HG03039 (cell line): ENCODE measurements around the gene TMEM123.

Experiments used
- ATAC-seq: cut with Tn5 transposase; IDR thresholded peaks from one replicate; pipeline ENCODE4 v1.9.1; 2021; ENCODE audit warnings: mild to moderate bottlenecking, moderate library complexity; ENCODE audit not compliant: unreplicated experiment

The TMEM123 gene

DNA sequence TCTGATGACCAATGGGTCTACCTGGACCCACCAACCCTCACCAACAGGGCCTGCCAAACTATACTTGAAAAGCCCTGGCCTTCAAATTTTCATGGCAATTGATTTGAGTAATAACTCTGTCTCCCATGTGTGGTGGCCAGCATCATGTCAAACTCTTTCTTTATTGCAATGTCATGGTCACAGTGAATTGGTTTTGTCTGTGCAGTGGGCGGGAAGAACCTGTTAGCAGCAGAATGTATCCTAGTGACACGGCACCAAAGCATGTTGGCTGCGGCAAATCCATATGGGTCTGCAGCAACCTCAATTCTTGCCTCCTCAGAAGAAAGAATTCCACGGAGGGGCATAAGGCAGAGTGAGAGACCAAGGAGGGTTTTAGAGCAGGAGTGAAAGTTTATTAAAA, 19.6 kb upstream of the TMEM123 start:
- no peak for ATAC-seq

DNA sequence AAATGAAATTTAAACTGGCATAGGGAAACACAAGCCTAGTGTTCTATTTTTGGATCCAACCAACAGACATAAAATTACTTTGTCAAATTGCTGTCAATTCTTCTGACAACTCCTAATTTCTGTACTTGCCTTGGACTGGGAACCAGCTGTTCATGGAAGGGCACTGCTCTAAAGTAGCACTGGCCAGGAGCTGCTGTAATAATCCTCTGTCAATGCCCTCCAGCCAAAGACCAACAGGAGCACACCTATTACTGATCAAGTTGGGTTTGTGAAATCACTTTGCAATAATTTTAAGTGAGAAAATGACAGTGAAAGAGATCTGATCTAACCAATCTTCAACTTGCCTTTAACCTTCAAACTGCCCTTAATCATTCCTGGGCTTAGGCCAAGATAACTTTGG, 18.9 kb upstream of the TMEM123 start:
- no peak for ATAC-seq

DNA sequence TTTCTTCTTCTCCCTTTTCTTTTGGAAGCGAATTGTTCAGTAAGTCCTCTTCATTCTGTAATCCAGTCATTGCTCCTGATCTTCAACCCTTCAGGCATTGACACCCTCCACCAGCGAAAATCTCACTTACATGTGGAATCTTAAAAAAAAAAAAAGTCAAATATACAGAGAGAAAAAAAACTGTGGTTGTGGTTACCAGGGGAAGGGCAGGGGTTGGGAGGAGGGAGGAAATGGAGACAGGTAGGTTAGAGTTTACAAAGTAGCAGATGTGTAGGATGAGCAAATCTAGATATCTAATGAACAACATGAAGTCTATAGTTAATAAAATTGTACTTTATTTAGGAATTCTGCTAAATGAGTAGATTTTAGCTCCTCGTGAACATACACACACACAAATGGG, 17.7 kb upstream of the TMEM123 start:
- ATAC-seq = no peak

DNA sequence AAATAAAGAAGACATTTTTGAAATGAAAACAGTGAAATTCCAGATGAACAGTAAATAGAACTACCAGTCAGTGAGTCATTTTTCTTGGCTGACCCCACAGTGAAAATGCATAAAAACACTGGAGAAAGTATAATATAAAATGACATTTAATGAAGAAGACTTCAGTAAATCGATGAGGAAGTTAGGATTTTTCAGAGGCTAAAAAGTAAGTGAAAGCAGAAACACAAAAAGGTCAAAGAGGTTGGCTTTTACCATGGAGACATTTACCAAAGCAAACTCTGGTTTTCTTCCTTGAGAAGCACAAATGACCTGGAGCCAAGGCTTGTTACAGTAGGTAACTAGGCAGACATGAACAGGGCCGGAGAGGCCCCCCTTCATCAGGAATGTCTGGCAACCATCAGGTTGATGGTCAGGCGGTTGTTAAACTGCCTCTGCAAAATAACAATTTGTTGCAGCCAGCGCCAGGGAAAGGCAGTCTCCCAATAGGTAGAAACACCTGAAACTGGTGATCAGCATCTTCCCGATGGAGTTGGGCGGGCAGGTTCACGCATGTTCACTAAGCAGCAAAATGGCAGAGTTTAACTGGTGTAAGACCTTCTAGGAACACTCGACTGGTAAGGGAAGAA, 16.7 kb upstream of the TMEM123 start:
- no peak for ATAC-seq

DNA sequence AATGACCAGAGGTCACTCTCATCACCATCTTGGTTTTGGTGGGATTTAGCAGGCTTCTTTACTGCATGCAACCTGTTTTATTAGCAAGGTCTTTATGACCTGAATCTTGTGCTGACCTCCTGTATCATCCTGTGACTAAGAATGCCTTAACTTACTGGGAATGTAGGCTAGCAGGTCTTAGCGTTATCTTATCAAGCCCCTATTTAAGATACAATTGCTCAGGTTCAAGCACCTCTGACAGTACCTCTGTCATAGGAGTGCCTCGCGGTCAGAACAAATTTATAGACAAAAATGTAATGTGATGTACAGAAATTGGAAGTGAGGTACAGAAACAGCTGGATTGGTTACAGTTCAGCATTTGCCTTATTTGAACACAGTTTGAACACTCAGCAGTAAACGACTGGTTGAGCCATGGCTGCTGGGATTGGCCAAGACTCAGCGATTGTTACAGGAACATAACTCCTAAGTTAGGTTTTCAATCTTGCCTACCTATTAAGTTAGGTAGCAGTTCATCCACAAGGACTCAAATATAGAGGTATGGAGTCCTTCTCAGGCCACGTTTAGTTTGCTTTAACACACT, 16.1 kb upstream of the TMEM123 start:
- ATAC-seq = no peak

DNA sequence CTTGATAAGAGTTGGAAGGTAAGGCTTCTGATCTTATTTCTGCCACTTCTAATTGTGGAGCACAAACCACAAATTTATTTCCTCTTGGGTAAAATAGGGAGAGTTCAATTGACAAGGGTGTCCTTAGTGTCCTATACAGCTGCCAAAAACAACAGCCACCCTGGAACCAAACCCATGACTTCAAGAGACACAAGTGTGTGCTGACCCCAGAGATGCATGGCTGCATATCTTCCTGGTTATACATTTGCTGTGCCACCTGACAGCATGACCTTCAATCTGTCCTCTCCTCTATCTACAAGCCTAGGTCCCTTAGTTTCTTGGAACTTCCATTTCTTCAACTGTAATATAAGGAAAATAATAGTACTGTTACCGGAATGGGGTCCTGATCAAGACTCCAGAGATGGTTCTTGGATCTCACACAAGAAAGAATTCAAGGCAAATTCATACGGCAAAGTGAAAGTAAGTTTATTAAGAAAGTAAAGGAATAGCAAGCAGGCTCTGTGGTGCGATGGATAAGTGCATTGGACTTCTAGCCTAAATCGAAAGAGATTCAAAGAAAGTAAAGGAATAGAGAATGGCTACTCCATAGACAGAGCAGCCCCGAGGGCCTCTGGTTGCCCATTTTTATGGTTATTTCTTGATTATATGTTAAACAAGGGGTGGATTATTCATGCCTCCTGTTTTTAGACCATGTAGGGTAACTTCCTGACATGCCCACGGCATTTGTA, 15.5 kb upstream of the TMEM123 start:
- no peak for ATAC-seq

DNA sequence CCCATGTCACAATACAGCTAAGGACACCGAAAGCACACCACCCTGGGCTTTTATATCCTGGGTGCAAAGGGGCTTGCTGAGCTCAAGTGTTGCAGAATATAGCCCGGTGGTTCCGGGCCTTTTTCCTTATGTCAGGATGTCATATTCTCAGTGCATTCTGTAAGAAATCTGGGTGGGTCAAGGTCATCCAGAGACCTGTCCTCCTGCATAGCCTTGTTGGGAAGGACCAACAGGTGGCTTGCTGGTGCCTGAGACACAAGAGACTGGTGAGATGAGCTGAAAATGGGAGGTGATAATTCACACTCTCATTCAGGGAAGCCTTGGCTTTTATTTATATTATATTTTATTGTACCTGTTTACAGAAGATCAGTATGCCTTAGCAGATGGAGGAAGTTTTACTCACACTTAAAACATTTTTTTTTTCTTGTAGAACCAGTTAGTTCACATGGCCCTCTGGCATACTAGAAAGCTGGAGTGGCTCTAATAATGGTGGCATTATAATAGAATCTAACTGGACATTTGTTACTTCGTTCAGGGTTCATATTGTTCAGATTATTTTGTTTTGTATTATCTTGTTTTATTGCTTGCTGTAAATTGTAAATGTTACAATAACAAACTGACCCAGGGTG, 14.6 kb upstream of the TMEM123 start:
- no peak for ATAC-seq

DNA sequence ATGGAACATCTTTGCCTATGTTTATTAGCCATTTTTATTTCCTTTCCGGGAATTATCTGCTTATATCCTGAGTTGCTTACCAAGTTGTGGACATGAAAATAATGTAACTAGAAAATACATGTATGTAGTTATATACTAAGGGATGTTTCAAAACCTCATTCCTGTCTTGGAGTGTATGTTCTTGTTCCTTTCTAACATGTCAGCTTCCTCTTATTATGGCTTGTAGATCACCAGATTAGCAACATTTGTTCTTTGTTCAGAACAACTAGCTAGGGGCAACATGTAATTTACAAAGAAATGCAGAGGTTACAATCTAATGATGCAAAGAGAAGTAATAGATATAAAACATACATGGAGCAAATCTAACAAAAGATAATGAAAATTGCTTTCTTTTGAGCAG, 13.1 kb upstream of the TMEM123 start:
- ATAC-seq = no peak

DNA sequence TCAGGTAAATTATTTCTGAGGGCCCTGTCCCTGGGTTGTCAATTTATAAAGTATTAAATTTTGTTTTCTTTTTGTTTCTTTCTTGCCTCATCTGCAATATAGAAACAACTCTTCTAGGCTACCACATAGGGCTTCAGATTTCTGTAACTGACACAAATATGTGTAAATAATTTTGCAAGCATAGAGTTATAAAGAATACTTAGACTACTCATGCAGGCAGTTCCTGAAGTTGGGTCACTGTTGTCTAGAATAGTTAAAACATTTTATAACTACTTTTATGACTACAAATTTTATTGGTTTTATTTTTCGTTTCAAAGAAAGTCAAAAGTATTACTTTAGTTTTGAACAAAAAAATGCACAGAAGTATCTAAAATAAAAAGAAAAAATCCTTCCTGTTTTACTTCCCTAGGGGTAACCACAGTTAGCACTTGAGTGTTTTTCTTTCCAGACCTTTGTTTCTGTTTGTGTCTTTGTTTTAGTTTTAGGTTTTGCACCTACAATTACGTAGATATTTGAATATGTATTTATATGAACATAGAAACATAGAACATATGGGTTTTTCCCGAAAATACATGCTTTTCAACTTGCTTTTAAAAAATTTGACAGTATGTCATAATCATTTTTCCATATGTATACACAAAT, 12.4 kb upstream of the TMEM123 start:
- ATAC-seq = peak; percentile 43

DNA sequence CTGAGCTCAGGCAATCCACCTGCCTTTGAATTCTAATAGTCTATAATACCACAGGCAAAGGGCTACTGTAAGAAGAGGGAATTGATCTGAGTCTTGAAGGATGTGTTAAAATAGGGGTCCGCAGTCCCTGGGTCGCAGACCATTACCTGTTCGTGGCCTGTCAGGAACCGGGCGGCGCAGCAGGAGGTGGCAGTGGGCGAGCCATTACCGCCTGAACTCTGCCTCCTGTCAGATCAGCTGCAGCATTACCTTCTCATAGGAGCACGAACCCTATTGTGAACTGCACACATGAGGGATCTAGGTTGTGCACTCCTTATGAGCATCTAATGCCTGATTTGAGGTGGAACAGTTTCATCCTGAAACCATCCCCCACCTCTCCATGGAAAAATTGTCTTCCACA, 11.5 kb upstream of the TMEM123 start:
- no peak for ATAC-seq

DNA sequence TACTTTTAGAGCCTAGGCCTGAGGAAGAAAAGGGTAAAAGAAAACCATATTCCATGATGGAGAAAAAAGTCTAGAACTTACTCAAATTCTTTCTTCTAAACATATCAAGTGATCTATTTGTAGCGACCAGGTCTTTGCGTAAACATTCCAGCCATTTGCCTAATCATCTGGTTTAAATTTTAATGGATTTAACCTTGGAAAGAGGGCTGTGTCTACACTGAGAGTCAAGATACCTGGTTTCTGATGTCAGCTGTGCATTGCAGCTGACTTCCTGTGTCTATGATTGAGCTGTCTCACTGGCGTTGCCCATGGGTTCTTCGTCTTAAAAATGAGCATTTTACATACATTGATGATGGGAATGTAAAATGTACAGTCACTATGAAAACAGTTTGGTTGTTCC, 10.0 kb upstream of the TMEM123 start:
- ATAC-seq = no peak

DNA sequence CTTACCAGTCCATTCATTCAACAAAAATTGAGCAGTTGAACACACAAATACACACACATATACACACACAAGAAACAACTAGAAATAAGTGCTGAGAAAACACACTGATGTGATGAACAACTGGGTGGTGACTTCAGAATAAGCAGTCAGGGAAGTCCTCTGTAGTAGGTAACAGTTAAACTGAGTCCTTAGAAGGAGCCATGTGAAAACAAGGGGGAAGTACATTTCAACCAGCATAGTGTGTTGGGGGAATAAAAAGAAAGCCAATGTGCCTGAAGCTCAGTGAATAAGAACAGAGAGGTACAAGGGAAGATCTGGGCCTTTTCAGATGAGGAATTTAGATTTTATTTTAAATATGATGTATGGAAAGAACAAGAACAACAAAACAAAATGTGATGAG, 6.8 kb upstream of the TMEM123 start:
- ATAC-seq = no peak

DNA sequence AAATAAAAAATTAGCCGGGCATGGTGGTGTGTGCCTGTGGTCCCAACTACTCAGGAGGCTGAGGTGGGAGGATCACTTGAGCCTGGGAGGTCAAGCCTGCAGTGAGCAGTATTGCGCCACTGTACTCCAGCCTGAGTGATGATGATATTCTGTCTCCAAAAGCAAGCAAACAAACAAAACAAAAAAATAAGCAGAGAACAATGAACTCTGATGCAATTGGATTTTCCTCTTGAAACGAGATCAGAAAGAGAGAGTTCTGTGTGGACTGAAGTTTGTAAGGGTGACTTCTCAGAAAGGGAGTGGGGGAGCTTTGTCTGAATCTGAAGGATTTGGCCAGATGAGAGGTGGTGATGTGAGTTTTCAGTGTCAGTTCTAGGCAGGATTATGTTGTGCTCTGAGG, 6.0 kb upstream of the TMEM123 start:
- no peak for ATAC-seq

DNA sequence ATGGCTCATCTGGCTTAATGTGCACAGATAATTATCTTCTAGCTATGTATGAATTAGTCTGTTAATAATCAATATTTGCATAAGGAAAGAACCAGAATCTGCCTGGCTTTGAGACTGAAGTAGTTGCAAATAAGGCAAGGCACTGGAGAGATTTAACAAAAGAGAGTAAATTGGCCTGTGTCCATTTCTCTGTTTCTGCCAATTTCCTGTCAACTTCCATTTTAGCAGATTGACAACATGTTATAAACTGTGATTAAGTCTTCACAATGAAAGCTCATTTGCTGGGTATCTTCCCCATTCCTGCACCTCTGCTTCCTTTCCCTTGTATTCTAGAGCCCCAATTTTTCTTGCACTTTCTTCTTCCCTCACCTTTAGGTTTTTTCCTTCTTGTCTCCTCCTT, 5.3 kb upstream of the TMEM123 start:
- ATAC-seq = no peak

DNA sequence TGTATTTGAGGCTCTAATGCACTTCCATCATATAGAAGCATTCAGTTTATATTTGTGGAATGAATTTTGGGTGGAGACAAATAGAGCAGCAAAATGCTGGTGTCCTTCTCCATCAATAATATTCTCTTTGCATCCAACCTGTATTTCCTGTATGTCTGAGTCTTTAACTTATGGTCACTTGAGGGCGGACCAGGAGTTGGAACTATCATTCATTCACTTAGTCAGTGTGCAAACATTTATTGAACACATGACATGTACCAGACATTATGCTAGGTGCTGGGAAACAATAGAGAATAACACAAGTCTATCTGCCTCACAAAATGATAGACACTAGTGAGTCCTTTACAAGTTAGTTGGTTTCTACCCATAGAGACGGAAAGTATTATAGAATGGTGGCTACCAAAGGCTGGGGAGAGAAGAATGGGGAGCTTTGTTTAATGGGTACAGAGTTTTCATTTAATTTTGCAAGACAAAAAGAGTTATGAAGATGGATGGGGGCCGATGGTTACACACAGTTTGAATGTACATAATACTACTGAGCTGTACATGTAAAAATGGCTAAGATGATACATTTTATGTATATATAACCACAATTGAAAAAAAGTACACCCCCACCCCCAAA, 4.6 kb upstream of the TMEM123 start:
- ATAC-seq = no peak

DNA sequence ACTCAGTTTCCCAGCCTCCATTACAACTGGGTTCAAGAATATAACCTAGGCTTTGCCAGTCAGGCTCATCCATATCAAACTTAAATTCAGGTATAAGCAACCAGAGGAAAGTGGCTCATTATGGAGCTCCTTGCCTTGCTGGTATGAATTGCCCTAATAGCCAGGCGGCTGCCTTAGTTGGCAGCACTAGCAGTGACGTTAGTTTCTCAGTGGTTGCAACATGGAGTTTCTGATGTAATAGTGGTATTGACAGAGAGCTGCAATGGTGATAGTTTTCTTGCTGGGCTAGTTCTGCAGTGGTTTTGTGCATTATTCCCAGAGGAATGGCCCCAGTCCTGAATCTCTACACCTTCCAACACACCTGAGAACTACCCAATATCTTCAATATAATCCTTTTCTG, 3.8 kb upstream of the TMEM123 start:
- ATAC-seq = no peak

DNA sequence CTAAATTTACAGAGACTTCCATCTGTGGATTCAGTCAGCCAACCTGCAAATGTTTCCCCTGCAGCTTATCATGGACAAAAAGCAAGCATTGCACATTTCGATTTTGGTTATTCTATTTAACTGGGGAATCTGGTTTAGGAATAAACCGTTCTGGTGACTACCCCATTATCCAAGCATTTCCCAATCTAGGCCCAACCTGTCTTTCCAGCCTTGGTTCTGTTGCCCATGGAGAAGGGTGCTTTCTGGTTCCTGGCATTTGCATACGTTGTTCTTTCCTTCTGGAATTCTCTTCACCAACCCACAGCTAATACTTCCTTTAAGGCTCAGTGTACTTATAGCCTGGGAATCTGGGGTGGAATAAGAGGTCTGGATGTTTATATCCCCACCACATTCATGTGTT, 1.4 kb upstream of the TMEM123 start:
- ATAC-seq = no peak

DNA sequence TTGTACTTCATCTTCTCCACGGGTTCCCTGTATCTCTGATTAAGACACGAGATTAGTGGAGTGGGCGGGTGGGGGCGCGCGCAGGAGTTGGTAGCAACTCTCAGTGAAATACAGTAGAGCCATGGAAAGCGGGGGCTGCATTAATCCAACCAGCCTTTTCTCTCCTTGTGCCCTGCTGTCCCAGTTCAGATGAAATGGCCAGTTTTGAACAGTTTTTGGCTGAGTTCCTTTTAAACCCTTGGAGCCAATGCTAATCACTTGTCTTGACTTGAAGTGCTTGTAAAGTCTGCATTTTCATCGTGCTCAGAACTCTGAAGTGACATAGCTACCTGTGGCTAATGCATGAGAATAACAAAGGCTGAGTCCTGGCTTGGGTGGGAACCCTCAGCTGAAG, 734 bp upstream of the TMEM123 start:
- no peak for ATAC-seq

DNA sequence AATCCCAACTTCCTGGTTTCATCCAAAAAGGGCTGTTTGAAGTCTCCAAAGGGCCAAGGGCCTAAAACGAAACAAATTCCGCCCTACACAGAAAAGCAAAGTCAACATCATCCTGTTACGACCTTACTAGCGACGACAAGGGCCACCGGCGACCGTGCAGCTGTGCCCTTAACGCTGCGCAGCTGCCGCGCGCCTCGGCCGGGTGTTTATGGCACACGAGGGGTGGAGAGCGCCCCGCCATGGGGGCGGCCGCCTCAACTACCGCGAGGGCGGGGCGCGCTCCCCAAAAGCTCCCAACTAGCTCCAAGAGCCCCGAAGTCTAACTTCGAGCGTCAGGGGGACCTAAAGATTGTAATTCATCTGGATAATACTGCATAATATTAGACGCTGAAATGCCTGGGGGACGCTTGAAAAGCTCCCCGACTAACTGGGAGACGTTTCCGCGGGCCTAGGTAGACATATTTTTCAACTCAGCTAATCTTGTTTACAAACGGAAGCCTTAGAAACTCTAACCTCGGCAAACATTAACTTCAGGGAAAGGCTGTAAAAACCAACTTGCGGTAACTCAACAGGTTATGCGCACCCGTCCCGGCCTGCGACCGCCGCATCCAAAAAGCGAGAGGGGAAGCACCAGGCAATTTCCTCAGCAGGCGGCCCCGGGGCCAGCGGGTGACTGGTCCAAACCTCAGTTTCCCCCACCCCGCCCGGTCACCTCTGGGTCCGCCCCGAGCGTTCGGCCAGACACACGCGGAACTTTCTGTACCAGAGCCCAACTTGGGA, 694 bp downstream of the TMEM123 start:
- peak; percentile 48 for ATAC-seq

DNA sequence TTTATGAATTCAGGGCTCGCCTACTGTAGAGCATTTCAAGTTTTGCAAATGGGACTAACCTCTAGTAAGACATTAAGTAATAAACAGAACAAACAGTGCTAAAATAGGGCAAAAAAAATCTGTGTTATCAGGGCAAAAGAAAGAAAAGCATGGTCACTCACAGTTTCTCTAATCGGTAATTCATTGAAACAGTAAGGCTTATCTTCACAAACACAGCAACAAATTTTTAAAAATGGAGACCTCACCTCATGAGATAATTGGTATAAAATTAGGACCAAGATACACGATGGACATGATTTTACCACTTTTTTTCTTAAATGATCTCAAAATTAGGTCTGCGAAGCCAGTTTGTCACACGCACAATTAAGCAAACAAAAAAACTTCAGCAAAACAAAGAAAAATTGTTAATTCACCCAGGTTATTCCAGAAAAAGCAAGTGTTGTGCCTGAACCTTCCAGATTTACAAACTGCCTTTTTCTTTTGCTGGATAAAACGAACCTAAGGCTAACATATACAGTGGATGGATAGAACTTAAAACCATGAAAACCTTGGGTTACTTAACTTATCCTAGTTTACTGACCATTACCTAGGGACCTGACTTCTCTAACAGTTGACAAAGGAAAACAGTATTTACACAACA, 1.4 kb downstream of the TMEM123 start:
- no peak for ATAC-seq
